ENCODE data around the gene TRIM59. TPM values are rescaled to one million over a fixed set of nuclear protein-coding genes. Genes with fewer than 3 reads are reported as not detected.

Gene TRIM59
- 33.0 and 49.8 TPM in 2 replicates for total RNA-seq

GRCh38 chr3:160449636-160450598 is at the start of gene TRIM59:
TSS of gene TRIM59 (minus strand) at chr3:160449786. CDS start at chr3:160439183, 10,603 bp downstream.
- peak within 1 kb of the TSS; percentile 87 for H3K4me3 ChIP-seq (ENCODE audit: low read depth, low read length)
- TF ChIP-seq CTCF (conservative IDR thresholded peaks at IDR 0.05; ENCODE audit: low read depth, low read length), result peak; percentile 22
- peak; percentile 67 for DNase-seq (ENCODE audit: low read depth)

GRCh38 chr3:160498202-160498601 is 48.6 kb upstream of the TRIM59 start:
- DNase-seq (ENCODE audit: low read depth), result no peak
- no peak for TF ChIP-seq CTCF (conservative IDR thresholded peaks at IDR 0.05; ENCODE audit: low read depth, low read length)
- no peak overlapping the region for H3K4me3 ChIP-seq (ENCODE audit: low read depth, low read length)

GRCh38 chr3:160490166-160490565 is 40.6 kb upstream of the TRIM59 start:
- no peak overlapping the region for H3K4me3 ChIP-seq (ENCODE audit: low read depth, low read length)
- no peak for DNase-seq (ENCODE audit: low read depth)
- no peak for TF ChIP-seq CTCF (conservative IDR thresholded peaks at IDR 0.05; ENCODE audit: low read depth, low read length)

GRCh38 chr3:160486459-160486869 is 36.9 kb upstream of the TRIM59 start:
- TF ChIP-seq CTCF (conservative IDR thresholded peaks at IDR 0.05; ENCODE audit: low read depth, low read length), result peak; percentile 52
- no peak for DNase-seq (ENCODE audit: low read depth)
- no peak overlapping the region for H3K4me3 ChIP-seq (ENCODE audit: low read depth, low read length)

- no peak for TF ChIP-seq CTCF (conservative IDR thresholded peaks at IDR 0.05; ENCODE audit: low read depth, low read length)
- H3K4me3 ChIP-seq (ENCODE audit: low read depth, low read length), result no peak overlapping the region
- DNase-seq (ENCODE audit: low read depth), result no peak
These were observed 33.2 kb upstream of the TRIM59 start for GRCh38 chr3:160482796-160483195.

- no peak for TF ChIP-seq CTCF (conservative IDR thresholded peaks at IDR 0.05; ENCODE audit: low read depth, low read length)
- no peak overlapping the region for H3K4me3 ChIP-seq (ENCODE audit: low read depth, low read length)
- no peak for DNase-seq (ENCODE audit: low read depth)
These were observed 32.3 kb upstream of the TRIM59 start for GRCh38 chr3:160481856-160482255.
